ENCODE measurements around the gene C4B. TPM values are rescaled to one million over a fixed set of nuclear protein-coding genes. Genes with fewer than 3 reads are reported as not detected.

Gene C4B
- total RNA-seq, 1 experiment from 2014 or later, result 8.8 TPM

DNA sequence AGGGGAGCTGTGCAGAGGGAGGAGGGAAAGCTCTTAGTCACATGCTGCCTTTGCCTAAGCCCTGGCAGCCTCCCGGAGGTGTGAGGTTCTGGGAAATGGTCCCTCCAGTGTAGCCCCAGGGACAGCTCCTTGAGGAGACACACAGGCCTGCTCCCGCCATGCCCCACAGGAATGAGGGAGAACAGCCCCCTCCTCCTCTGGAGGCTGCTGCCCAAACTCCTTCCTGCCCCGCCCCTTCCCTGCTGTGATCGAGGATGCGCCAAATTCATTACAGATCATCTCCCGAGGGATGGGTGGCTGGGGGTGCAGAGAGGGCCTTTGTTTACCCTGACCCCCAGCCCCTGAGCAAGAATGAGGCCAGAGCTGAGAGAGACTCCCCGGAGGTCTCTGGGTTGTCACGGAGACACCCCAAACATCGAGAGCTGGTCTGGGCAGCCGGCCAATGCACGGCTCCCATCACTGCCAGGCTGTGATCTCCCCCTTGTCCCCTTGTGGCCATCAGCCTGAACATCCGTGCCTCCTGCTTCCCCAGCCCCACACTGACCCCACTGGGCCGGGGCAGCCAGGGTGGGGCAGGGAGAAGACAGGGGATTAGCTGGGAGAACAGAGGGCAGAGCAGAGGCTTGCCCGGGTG lies 32.0 kb downstream of the C4B start:
- no TSS peak for BruUV-seq (replicated peaks)
- no peak overlapping the region for H3K4me3 ChIP-seq (ENCODE audit: low read depth in 2 of 2, low read length in 2 of 2)

DNA sequence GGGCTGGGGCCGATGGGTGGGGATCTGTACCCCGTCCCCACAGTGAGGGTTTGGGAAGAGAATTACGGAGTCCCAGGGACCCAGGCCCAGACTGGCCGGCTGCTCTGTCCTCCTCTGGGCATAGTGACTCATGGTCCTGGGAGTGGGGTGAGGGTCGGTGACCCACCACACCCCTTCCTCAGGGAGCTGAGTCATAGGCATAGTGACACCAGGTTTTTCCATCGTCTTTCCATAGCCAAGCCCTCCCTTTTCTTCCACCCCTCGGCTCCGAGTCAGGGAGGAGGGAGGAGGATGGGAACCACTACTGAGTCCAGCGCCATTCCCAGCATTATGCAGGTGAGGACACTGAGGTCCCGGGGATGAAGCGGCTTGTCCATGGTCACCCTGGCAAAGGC lies 32.5 kb downstream of the C4B start:
- Histone ChIP-seq H3K36me3 (ENCODE audit: control insufficient read depth, insufficient read depth, low read length) (no peaks in the 10 kb centered on the region), H3K27me3 (ENCODE audit: control insufficient read depth, insufficient read depth, low read length) (no peaks in the 10 kb centered on the region), H3K27ac (ENCODE audit: low read length) (no peak overlapping the region), H3K4me1 (ENCODE audit: control insufficient read depth, insufficient read depth, low read length) (no peaks in the 10 kb centered on the region), H3K4me3 (ENCODE audit: low read depth in 2 of 2, low read length in 2 of 2) (no peak overlapping the region), H3K9me3 (ENCODE audit: control insufficient read depth, insufficient read depth, low read depth, low read length) (no peaks in the 10 kb centered on the region)
- TF ChIP-seq SIN3A (IDR thresholded peaks at IDR 0.05; ENCODE audit: borderline replicate concordance, insufficient read depth, low read depth, low read length), result no peak
- no peak for TF ChIP-seq POLR2AphosphoS5 (IDR thresholded peaks at IDR 0.05; ENCODE audit: low read depth, low read length)
- TF ChIP-seq, protein P1, sequence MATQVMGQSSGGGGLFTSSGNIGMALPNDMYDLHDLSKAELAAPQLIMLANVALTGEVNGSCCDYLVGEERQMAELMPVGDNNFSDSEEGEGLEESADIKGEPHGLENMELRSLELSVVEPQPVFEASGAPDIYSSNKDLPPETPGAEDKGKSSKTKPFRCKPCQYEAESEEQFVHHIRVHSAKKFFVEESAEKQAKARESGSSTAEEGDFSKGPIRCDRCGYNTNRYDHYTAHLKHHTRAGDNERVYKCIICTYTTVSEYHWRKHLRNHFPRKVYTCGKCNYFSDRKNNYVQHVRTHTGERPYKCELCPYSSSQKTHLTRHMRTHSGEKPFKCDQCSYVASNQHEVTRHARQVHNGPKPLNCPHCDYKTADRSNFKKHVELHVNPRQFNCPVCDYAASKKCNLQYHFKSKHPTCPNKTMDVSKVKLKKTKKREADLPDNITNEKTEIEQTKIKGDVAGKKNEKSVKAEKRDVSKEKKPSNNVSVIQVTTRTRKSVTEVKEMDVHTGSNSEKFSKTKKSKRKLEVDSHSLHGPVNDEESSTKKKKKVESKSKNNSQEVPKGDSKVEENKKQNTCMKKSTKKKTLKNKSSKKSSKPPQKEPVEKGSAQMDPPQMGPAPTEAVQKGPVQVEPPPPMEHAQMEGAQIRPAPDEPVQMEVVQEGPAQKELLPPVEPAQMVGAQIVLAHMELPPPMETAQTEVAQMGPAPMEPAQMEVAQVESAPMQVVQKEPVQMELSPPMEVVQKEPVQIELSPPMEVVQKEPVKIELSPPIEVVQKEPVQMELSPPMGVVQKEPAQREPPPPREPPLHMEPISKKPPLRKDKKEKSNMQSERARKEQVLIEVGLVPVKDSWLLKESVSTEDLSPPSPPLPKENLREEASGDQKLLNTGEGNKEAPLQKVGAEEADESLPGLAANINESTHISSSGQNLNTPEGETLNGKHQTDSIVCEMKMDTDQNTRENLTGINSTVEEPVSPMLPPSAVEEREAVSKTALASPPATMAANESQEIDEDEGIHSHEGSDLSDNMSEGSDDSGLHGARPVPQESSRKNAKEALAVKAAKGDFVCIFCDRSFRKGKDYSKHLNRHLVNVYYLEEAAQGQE (IDR thresholded peaks at IDR 0.05; ENCODE audit: insufficient read depth in 1 of 2, low read depth in 2 of 2, low read length in 1 of 2), result no peak
- no peak for TF ChIP-seq TCF7L2 (IDR thresholded peaks at IDR 0.05; ENCODE audit: low read depth, low read length)
- TF ChIP-seq, protein P2, sequence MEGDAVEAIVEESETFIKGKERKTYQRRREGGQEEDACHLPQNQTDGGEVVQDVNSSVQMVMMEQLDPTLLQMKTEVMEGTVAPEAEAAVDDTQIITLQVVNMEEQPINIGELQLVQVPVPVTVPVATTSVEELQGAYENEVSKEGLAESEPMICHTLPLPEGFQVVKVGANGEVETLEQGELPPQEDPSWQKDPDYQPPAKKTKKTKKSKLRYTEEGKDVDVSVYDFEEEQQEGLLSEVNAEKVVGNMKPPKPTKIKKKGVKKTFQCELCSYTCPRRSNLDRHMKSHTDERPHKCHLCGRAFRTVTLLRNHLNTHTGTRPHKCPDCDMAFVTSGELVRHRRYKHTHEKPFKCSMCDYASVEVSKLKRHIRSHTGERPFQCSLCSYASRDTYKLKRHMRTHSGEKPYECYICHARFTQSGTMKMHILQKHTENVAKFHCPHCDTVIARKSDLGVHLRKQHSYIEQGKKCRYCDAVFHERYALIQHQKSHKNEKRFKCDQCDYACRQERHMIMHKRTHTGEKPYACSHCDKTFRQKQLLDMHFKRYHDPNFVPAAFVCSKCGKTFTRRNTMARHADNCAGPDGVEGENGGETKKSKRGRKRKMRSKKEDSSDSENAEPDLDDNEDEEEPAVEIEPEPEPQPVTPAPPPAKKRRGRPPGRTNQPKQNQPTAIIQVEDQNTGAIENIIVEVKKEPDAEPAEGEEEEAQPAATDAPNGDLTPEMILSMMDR (IDR thresholded peaks at IDR 0.05), result no peak
- DNase-seq (ENCODE audit: low read depth, low spot score) (no peak), ATAC-seq (no peak)
- POLR2A ChIA-PET, result no interaction called here
- intact Hi-C loops (cut with micrococcal nuclease; ENCODE audit: unreplicated experiment) (no loop called here), in situ Hi-C loops (cut with HindIII; ENCODE audit: low pct_unique_long_range_greater_than_20kb, low sequenced_read_pairs) (no loop called here)
- CTCF ChIA-PET, result no interaction called here
- no TSS peak for BruUV-seq (replicated peaks)

More for the DNA sequence above, 32.0 kb downstream of the C4B start:
- TF ChIP-seq SIN3A (IDR thresholded peaks at IDR 0.05; ENCODE audit: borderline replicate concordance, insufficient read depth, low read depth, low read length) (no peak), TCF7L2 (IDR thresholded peaks at IDR 0.05; ENCODE audit: low read depth, low read length) (no peak), POLR2AphosphoS5 (IDR thresholded peaks at IDR 0.05; ENCODE audit: low read depth, low read length) (no peak)
- TF ChIP-seq, protein P2 (IDR thresholded peaks at IDR 0.05), result no peak
- TF ChIP-seq, protein P1 (IDR thresholded peaks at IDR 0.05; ENCODE audit: insufficient read depth in 1 of 2, low read depth in 2 of 2, low read length in 1 of 2), result no peak
- Histone ChIP-seq H3K27ac (ENCODE audit: low read length) (no peak overlapping the region), H3K9me3 (ENCODE audit: control insufficient read depth, insufficient read depth, low read depth, low read length) (no peaks in the 10 kb centered on the region), H3K36me3 (ENCODE audit: control insufficient read depth, insufficient read depth, low read length) (no peaks in the 10 kb centered on the region), H3K27me3 (ENCODE audit: control insufficient read depth, insufficient read depth, low read length) (no peaks in the 10 kb centered on the region), H3K4me1 (ENCODE audit: control insufficient read depth, insufficient read depth, low read length) (no peaks in the 10 kb centered on the region)
- CTCF ChIA-PET, result interaction anchor here (0.5 kb wide), 1 partner anchor 70 kb away, joined by 3 read pairs; no protein-coding TSS in a partner anchor
- ATAC-seq (no peak), DNase-seq (ENCODE audit: low read depth, low spot score) (no peak)
- in situ Hi-C loops (cut with HindIII; ENCODE audit: low pct_unique_long_range_greater_than_20kb, low sequenced_read_pairs), result no loop called here
- POLR2A ChIA-PET, result interaction anchor here (0.6 kb wide), 1 partner anchor 150 kb away, joined by 4 read pairs; no protein-coding TSS in a partner anchor
- intact Hi-C loops (cut with micrococcal nuclease; ENCODE audit: unreplicated experiment), result no loop called here
